Panc1 (cell line): ENCODE results near the gene CS. TPM values are rescaled to one million over a fixed set of nuclear protein-coding genes. Genes with fewer than 3 reads are reported as not detected.
A peak's percentile ranks its signal among the peaks of the same experiment; 100 is the strongest.

Source experiments
- ATAC-seq: fragments of 200-7000 bp; cut with Tn5 transposase; 2 replicates; pipeline ENCODE4 v1.9.1; 2020; ENCODE audit warnings: mild to moderate bottlenecking, moderate library complexity
- BruUV-seq: library from RNA; stranded (reverse); fragments of 400-500 nt; replicated peaks from 2 replicates; lab custom pipeline; 2021; lab: Mats Ljungman, UMichigan
- CTCF ChIA-PET: fragments of 300-600 bp; sonication (Branson Sonifier 250); formaldehyde crosslinking; loops from one replicate; lab custom pipeline; 2022; ENCODE audit warnings: antibody characterized with exemption; lab: Charles Lee
- POLR2A ChIA-PET: fragments of 300-600 bp; sonication (Branson Sonifier 250); formaldehyde crosslinking; loops from one replicate; lab custom pipeline; 2022; ENCODE audit warnings: antibody characterized with exemption; lab: Charles Lee
- DNase-seq: peaks from one replicate; pipeline ENCODE4 v3.0.0-alpha.2; 2010; ENCODE audit warnings: low read depth, low spot score
- H3K27ac ChIP-seq: 2 replicates; pipeline ENCODE4 v1.5.1; 2011; ENCODE audit warnings: mild to moderate bottlenecking, low read length, inconsistent platforms
- H3K27me3 ChIP-seq: fragments of 200-500 bp; sonication (Bioruptor generic); 2 replicates; pipeline ENCODE4 v1.6.0; 2014; ENCODE audit warnings: low read length, inconsistent platforms; ENCODE audit not compliant: control insufficient read depth, insufficient read depth
- H3K36me3 ChIP-seq: fragments of 200-500 bp; sonication (Bioruptor generic); 2 replicates; pipeline ENCODE4 v1.5.1; 2014; ENCODE audit warnings: inconsistent platforms, mild to moderate bottlenecking, low read length, moderate library complexity; ENCODE audit not compliant: control insufficient read depth, insufficient read depth
- H3K4me1 ChIP-seq: 2 replicates; pipeline ENCODE4 v1.5.1; 2011; ENCODE audit warnings: inconsistent platforms, mild to moderate bottlenecking, low read length, moderate library complexity; ENCODE audit not compliant: control insufficient read depth, insufficient read depth
- H3K4me3 ChIP-seq, 2 experiments: 2 replicates each; pipeline ENCODE4 v1.5.1; 2011 to 2012; ENCODE audit warnings: low read depth in 2 of 2, low read length in 2 of 2, mild to moderate bottlenecking in 2 of 2, inconsistent platforms in 1 of 2, moderate library complexity in 1 of 2
- H3K9me3 ChIP-seq: fragments of 200-500 bp; sonication (Bioruptor generic); 2 replicates; pipeline ENCODE4 v1.5.1; 2014; ENCODE audit warnings: low read depth, mild to moderate bottlenecking, inconsistent platforms, low read length, moderate library complexity; ENCODE audit not compliant: control insufficient read depth, insufficient read depth
- POLR2AphosphoS5 ChIP-seq: IDR thresholded peaks from 2 replicates; pipeline ENCODE4 v1.6.1; 2012; ENCODE audit warnings: mild to moderate bottlenecking, low read depth, low read length, moderate library complexity
- SIN3A ChIP-seq: IDR thresholded peaks from 2 replicates; pipeline ENCODE4 v1.6.1; 2012; ENCODE audit warnings: low read depth, mild to moderate bottlenecking, low read length, moderate library complexity, borderline replicate concordance; ENCODE audit not compliant: insufficient read depth
- TCF7L2 ChIP-seq: IDR thresholded peaks from 2 replicates; pipeline ENCODE4 v1.6.1; 2011; ENCODE audit warnings: mild to moderate bottlenecking, low read depth, low read length, inconsistent platforms
- in situ Hi-C: cut with HindIII; loops from 2 replicates; pipeline ENCODE4 v1.10.0; 2016; ENCODE audit warnings: low sequenced_read_pairs, low pct_unique_long_range_greater_than_20kb
- intact Hi-C: fragments of 100-400 bp; cut with micrococcal nuclease; formaldehyde crosslinking; loops from one replicate; pipeline ENCODE4 v1.10.0; 2022; ENCODE audit not compliant: unreplicated experiment
- total RNA-seq: library from RNA; stranded (reverse); gene quantifications from one replicate; pipeline ENCODE4 v1.2.1, GENCODE V29; 2021; ENCODE audit not compliant: unreplicated experiment
- TF ChIP-seq, protein P1 (sequence below), 2 experiments: IDR thresholded peaks; 2 replicates each; pipeline ENCODE4 v1.6.1; 2011 to 2012; ENCODE audit warnings: low read depth in 2 of 2, control low read depth in 1 of 2, low read length in 1 of 2, mild to moderate bottlenecking in 1 of 2, moderate library complexity in 1 of 2; ENCODE audit not compliant: insufficient read depth in 1 of 2
- TF ChIP-seq, protein P2 (sequence below): fragments of 450-650 bp; IDR thresholded peaks from 2 replicates; pipeline ENCODE4 v1.5.1; 2017; ENCODE audit warnings: mild to moderate bottlenecking

Gene CS
- total RNA-seq, 1 experiment from 2014 or later, result 240 TPM

DNA sequence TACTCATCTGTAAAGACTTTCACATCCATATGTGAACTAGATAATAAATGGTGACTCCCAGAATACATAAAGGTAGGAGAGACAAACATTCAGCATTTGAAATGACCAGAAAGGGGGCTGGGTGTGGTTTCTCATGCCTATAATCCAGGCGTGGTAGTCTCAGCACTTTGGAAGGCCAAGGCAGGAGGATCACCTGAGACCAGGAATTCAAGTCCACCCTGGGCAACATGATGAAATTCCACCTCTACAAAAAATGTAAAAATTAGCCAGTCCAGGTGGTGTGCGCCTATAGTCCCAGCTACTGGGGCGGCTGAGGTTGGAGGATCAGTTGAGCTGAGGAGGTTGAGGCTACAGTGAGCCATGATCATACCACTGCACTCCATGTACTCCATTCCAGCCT, 4.1 kb upstream of the CS start:
- in situ Hi-C loops, result no loop called here
- Histone ChIP-seq H3K27me3 (no peaks in the 10 kb centered on the region), H3K36me3 (peaks cover 4% of the 10 kb centered on the region; the same call in 1 of the 2 replicates), H3K9me3 (no peaks in the 10 kb centered on the region), H3K4me1 (peaks cover 7% of the 10 kb centered on the region), H3K4me3 (no peak overlapping the region), H3K27ac (no peak overlapping the region)
- intact Hi-C loops, result no loop called here
- ChIA-PET CTCF (no interaction called here), POLR2A (no interaction called here)
- TF ChIP-seq, protein P1, sequence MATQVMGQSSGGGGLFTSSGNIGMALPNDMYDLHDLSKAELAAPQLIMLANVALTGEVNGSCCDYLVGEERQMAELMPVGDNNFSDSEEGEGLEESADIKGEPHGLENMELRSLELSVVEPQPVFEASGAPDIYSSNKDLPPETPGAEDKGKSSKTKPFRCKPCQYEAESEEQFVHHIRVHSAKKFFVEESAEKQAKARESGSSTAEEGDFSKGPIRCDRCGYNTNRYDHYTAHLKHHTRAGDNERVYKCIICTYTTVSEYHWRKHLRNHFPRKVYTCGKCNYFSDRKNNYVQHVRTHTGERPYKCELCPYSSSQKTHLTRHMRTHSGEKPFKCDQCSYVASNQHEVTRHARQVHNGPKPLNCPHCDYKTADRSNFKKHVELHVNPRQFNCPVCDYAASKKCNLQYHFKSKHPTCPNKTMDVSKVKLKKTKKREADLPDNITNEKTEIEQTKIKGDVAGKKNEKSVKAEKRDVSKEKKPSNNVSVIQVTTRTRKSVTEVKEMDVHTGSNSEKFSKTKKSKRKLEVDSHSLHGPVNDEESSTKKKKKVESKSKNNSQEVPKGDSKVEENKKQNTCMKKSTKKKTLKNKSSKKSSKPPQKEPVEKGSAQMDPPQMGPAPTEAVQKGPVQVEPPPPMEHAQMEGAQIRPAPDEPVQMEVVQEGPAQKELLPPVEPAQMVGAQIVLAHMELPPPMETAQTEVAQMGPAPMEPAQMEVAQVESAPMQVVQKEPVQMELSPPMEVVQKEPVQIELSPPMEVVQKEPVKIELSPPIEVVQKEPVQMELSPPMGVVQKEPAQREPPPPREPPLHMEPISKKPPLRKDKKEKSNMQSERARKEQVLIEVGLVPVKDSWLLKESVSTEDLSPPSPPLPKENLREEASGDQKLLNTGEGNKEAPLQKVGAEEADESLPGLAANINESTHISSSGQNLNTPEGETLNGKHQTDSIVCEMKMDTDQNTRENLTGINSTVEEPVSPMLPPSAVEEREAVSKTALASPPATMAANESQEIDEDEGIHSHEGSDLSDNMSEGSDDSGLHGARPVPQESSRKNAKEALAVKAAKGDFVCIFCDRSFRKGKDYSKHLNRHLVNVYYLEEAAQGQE (IDR thresholded peaks at IDR 0.05; ENCODE audit: insufficient read depth in 1 of 2, low read depth in 2 of 2, low read length in 1 of 2), result no peak
- TF ChIP-seq TCF7L2 (no peak), POLR2AphosphoS5 (no peak), SIN3A (no peak)
- TF ChIP-seq, protein P2, sequence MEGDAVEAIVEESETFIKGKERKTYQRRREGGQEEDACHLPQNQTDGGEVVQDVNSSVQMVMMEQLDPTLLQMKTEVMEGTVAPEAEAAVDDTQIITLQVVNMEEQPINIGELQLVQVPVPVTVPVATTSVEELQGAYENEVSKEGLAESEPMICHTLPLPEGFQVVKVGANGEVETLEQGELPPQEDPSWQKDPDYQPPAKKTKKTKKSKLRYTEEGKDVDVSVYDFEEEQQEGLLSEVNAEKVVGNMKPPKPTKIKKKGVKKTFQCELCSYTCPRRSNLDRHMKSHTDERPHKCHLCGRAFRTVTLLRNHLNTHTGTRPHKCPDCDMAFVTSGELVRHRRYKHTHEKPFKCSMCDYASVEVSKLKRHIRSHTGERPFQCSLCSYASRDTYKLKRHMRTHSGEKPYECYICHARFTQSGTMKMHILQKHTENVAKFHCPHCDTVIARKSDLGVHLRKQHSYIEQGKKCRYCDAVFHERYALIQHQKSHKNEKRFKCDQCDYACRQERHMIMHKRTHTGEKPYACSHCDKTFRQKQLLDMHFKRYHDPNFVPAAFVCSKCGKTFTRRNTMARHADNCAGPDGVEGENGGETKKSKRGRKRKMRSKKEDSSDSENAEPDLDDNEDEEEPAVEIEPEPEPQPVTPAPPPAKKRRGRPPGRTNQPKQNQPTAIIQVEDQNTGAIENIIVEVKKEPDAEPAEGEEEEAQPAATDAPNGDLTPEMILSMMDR, result no peak
- no peak for ATAC-seq
- no TSS peak for BruUV-seq
- DNase-seq, result no peak

DNA sequence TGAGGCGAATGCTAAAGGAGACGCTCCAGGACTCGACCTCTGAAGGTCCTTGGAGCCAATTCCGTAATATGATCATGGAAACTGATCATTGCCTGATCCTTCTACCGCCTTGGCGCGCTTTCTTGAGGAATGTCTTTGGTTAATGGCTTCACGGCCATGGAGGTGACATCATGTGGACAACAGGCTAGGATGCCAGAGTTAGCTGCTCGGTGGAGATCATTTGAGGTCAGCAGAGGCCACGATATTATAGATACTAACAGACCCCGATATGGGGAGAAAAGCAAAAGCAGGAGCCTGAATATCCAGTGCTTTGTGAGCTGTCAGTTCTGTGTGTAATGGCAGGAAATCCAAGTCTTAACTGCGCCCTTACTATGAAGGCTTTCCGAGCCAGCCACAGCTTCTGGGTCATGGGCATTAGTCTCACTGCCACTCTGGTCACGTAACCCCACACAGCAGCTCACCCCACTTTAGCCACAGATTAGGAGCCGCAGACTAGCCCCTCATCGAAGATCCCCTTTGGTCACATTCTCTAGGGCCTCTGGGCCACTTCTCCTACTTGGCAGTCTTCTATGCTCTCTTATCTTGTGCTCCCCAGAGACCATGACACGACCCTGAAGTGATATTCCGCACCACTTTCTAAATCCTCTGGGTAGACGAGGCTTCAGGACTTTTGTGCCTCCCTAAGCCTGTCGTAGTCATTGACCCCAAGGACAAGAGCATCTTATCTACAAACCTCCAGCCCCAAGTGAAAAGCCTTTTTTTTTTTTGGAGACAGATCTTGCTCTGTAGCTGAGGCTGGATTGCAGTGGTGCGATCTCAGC, 724 bp upstream of the CS start:
- Histone ChIP-seq H3K4me3 (peak overlapping the region; percentile 64 to 92), H3K36me3 (peaks cover 6% of the 10 kb centered on the region), H3K27ac (peak overlapping the region; percentile 98), H3K27me3 (no peaks in the 10 kb centered on the region), H3K9me3 (no peaks in the 10 kb centered on the region), H3K4me1 (peaks cover 7% of the 10 kb centered on the region)
- intact Hi-C loops, result no loop called here
- TF ChIP-seq POLR2AphosphoS5 (peak; percentile 59), SIN3A (no peak)
- peak; percentile 47 for ATAC-seq
- POLR2A ChIA-PET, result interaction anchor here (0.5 to 0.6 kb wide), 3 partner anchors 8 to 33 kb away, joined by 3 to 7 read pairs (median 5); partner anchors contain the start of gene PAN2
- CTCF ChIA-PET, result interaction anchor here (0.6 to 0.7 kb wide), 2 partner anchors 45 to 144 kb away, joined by 3 to 4 read pairs; no protein-coding TSS in a partner anchor
- TSS peak; percentile 93 for BruUV-seq
- in situ Hi-C loops, result no loop called here
- no peak for DNase-seq
